ENCODE measurements around the gene NRDC.

The NRDC gene

GRCh38 chr1:51776408-51776807 lies 102.1 kb downstream of the NRDC start:
- in situ Hi-C loops (cut with HindIII; ENCODE audit: low sequenced_read_pairs) = no loop called here

- in situ Hi-C loops (cut with HindIII; ENCODE audit: low sequenced_read_pairs) = no loop called here
These were observed 109.4 kb downstream of the NRDC start for GRCh38 chr1:51768971-51769588.

GRCh38 chr1:51761351-51761750 lies 117.2 kb downstream of the NRDC start:
- in situ Hi-C loops (cut with HindIII; ENCODE audit: low sequenced_read_pairs) = no loop called here

DNA sequence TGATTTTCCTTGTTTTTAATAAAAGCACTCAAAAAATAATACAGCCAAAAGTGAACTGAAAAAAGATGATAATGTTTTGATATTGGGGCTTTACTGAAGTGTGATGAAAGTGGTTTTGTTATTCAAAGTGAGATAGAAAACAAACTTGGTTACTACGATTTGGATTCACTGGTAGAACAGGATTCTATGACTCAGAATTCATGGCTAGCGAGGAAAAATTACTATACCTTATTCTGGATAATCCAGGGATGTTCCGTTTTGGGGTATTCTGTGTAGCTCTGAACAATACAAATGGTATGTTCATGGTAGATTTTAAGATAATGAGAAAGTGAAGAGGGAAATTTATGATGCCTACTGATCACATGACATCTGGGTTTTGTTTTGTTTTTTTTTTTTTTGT lies 117.7 kb downstream of the NRDC start:
- in situ Hi-C loops (cut with HindIII; ENCODE audit: low sequenced_read_pairs) = no loop called here

DNA sequence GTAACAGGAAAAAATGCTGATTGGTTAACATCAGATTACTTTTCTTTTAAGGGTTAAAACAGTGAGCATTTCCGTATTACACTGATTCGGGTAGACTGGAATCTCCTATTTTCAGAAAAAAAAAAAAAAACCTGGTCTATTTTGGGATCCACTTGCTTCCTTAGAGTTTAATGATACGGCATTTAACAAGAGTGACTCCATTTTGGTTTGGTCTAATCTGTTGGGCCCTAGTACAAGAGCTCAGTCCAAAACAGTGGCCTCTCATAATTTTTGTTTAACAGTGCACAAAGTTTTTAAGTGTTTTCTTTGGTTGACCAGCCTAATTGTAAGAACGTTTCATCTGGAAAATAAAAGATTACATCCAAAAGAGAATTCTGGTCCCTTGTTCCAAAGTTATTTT lies 120.2 kb downstream of the NRDC start:
- in situ Hi-C loops (cut with HindIII; ENCODE audit: low sequenced_read_pairs) = no loop called here

GRCh38 chr1:51756290-51756689 lies 122.2 kb downstream of the NRDC start:
- in situ Hi-C loops (cut with HindIII; ENCODE audit: low sequenced_read_pairs) = no loop called here

- in situ Hi-C loops (cut with HindIII; ENCODE audit: low sequenced_read_pairs) = no loop called here
These were observed 123.1 kb downstream of the NRDC start for GRCh38 chr1:51755437-51755836.

DNA sequence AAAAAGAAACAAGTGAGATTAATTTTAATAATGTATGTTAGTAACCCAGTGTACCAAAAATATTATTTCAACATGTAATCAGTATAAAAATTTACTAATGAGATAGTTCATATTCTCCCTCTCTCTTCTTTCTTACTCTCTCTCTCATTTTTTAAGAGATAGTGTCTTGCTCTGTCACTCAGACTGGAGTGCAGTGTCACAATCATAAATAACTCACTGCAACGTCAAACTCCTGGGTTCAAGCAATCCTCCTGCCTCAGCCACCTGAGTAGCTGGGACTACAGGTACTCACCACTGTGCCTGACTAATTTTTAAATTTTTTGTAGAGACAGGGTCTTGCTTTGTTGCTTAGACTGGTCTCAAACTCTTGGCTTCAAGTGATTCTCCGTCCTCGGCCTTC lies 123.9 kb downstream of the NRDC start:
- in situ Hi-C loops (cut with HindIII; ENCODE audit: low sequenced_read_pairs) = no loop called here

DNA sequence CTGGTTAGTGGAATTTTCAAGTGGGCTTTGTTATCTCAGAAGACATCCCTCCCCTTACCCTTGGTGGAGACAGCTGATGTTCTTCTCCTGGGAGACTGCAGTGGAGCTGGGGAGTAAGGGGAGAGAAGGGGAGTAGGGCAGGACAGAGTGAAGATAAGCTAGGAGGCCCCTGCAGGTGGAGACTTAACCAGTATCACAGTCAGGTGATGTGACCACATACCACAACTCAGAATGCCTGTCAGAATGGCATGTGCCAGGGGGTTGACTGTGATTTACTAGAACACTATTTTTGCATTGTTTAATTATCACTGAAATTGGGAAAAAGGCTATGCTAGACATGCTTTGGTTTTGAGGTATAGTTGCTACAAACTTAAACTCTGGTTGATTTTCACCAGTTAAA lies 124.6 kb downstream of the NRDC start:
- in situ Hi-C loops (cut with HindIII; ENCODE audit: low sequenced_read_pairs) = no loop called here

GRCh38 chr1:51752073-51752948 lies 126.2 kb downstream of the NRDC start:
- in situ Hi-C loops (cut with HindIII; ENCODE audit: low sequenced_read_pairs) = no loop called here

DNA sequence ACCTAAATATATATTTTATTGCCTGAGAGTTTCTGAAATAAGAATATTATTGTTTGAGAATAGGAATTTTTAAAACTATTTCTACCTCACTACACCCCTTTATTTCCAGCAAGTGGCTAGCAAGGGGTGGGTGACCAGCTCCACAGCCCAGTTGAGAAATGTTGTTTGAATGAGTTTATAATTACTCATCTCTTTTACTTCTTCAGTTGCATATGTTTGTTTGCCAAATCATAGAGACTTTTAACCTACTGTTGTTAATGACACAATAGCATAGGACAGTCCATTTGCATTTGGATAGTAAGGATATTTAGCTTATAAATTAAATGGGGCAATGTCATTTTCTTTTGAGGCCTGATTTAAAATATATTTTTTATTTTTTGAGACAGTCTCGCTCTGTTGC lies 127.8 kb downstream of the NRDC start:
- in situ Hi-C loops (cut with HindIII; ENCODE audit: low sequenced_read_pairs) = no loop called here

DNA sequence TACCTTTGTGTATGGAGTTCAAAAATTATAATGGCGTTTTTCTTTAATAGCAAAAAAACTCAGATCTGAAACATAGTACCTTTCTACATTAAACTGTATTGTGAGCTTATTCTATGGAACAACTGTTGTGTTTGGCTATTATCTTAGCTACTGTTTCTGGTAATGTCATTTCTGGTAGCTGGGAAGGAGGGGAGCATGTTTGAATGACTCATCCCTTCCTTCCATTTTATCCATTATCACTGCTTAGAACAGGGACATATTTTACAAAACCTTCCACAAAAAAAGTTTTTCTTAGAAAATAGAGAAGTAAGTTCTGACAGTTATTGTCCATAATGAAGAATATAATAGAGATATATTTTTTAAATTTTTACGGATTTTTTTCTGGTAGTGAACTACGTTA lies 128.3 kb downstream of the NRDC start:
- in situ Hi-C loops (cut with HindIII; ENCODE audit: low sequenced_read_pairs) = no loop called here

DNA sequence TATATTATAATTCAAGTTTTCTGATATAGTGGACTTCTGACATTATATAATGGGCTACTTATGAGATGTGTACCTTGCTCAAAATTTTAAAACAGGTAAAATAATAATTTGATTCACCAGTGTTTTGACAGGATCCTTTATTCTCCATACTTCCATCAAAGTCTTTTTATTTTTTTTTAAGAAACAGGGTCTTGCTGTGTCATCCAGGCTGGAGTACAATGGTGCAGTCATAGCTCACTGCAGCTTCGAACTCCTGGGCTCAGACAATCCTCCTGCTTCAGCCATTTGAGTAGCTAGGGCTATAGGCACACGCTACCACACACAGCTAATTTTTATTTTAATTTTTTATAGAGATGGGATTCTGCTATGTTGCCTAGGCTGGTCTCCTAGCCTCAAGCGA lies 129.4 kb downstream of the NRDC start:
- in situ Hi-C loops (cut with HindIII; ENCODE audit: low sequenced_read_pairs) = no loop called here

DNA sequence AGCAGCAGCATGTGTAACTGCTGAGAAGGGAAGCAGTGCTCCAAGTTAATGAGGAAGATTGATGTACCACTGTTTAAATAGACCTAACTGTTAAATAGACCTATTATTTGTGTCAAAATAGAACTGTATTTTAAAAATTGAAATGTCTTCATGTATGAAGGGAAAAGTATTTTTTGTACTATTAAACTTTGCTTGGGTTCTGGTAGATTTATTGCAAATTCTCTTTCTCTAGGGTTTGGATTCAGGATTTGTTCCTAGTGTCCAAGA lies 133.3 kb downstream of the NRDC start:
- in situ Hi-C loops (cut with HindIII; ENCODE audit: low sequenced_read_pairs) = no loop called here

GRCh38 chr1:51744506-51745303 lies 133.8 kb downstream of the NRDC start:
- in situ Hi-C loops (cut with HindIII; ENCODE audit: low sequenced_read_pairs) = no loop called here

DNA sequence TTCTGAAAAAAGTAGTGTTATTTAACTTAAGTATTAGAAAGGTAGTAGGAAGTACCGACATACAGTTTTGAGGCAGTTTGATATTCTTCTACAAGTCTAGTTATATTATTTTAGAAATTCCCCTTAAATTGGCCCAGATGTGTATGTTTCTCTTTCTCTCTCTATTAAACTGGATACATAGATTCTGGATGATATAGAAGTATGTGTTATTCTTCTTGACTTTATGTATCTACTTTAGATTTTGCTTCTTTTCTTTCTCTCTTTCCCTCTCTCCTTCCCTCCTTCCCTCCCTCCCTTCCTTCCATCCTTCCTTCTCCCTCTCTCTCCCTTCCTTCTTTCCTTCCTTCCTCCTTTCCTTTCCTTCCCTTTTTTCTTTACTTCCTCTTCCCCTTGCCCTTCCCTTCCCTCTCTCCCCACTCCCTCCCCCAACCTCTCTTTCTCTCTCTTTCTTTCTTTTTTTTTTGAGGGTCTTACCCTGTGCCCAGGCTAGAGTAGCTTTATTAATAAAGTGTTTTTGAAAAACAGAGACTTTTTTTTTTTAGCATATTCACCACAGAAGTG lies 137.3 kb downstream of the NRDC start:
- in situ Hi-C loops (cut with HindIII; ENCODE audit: low sequenced_read_pairs) = no loop called here

DNA sequence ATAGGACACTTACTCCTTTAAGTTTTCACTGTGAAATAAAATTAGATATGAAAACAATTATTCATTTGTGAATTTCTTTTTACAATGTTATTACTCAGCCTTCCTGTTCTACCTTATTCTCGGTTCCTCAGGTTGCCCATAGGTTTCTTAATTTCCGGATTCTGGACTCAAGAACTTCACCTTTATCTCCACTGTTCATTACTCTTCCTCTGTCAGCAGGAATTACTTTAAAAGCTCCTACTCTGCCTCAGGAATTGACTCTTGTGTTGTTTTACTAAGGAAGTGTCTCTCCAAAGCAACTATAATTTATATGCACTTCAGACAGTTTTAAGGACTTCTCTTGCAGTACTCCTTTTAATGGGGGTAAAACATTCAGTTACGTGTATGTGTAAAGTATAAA lies 137.9 kb downstream of the NRDC start:
- in situ Hi-C loops (cut with HindIII; ENCODE audit: low sequenced_read_pairs) = no loop called here

Data from endothelial cell of hepatic sinusoid (primary cell).